Endothelial cell of umbilical vein (primary cell): ENCODE results near the gene TRMT1. TPM values are rescaled to one million over a fixed set of nuclear protein-coding genes. Genes with fewer than 3 reads are reported as not detected.

Source experiments
- BruUV-seq: library from RNA; stranded (reverse); fragments of 400-500 nt; replicated peaks from 2 replicates; lab custom pipeline; 2021; lab: Mats Ljungman, UMichigan
- CTCF ChIA-PET: fragments of 300-600, 350-600 bp; sonication (Branson Sonifier 250); formaldehyde crosslinking; loops from one replicate; lab custom pipeline; 2021; ENCODE audit warnings: antibody characterized with exemption, inconsistent platforms; lab: Charles Lee
- POLR2A ChIA-PET: fragments of 300-600, 350-600 bp; sonication (Branson Sonifier 250); formaldehyde crosslinking; loops from one replicate; lab custom pipeline; 2021; ENCODE audit warnings: antibody characterized with exemption, inconsistent platforms; lab: Charles Lee
- DNase-seq: peaks from one replicate; pipeline ENCODE4 v3.0.0-alpha.2; 2011; ENCODE audit warnings: low read depth, low spot score
- FAIRE-seq: peaks from 2 replicates; lab custom pipeline; 2011; peaks lifted over from hg19 to GRCh38; lab: Jason Lieb, UNC
- H2AFZ ChIP-seq: 2 replicates; pipeline ENCODE4 v1.6.0; 2012; ENCODE audit warnings: low read depth, low read length, control low read depth, inconsistent platforms
- H3K27ac ChIP-seq: 2 replicates; pipeline ENCODE4 v1.5.1; 2011; ENCODE audit warnings: low read depth, mild to moderate bottlenecking, control low read depth, low read length, moderate library complexity; ENCODE audit not compliant: insufficient read depth
- H3K27me3 ChIP-seq, 2 experiments: 2 replicates each; pipeline versions ENCODE4 v1.6.0 to v1.6.1; 2011; ENCODE audit warnings: low read length in 2 of 2, mixed read lengths in 1 of 2; ENCODE audit not compliant: control insufficient read depth in 2 of 2, insufficient read depth in 2 of 2
- H3K36me3 ChIP-seq, 2 experiments: 2 replicates in 1 of 2; 3 replicates in 1 of 2; pipeline ENCODE4 v1.5.1; 2011; ENCODE audit warnings: low read length in 2 of 2, mild to moderate bottlenecking in 1 of 2, moderate library complexity in 1 of 2; ENCODE audit not compliant: control insufficient read depth in 2 of 2, insufficient read depth in 2 of 2; ENCODE audit errors: extremely low read depth in 1 of 2
- H3K4me1 ChIP-seq: 3 replicates; pipeline ENCODE4 v1.5.1; 2011; ENCODE audit warnings: mild to moderate bottlenecking, low read length; ENCODE audit not compliant: control insufficient read depth, insufficient read depth; ENCODE audit errors: extremely low read depth
- H3K4me2 ChIP-seq: 2 replicates; pipeline ENCODE4 v1.6.1; 2011; ENCODE audit warnings: low read length, control low read depth, mixed read lengths; ENCODE audit not compliant: insufficient read depth
- H3K4me3 ChIP-seq, 3 experiments: fragments of 200-600 bp in 1 of 3; sonication (generic), shearing (Covaris generic) in 1 of 3; replicated peaks in 1 of 3; 2 replicates each; pipeline ENCODE4 v1.5.1; 2011 to 2016; ENCODE audit warnings: control low read depth in 3 of 3, low read length in 3 of 3, mild to moderate bottlenecking in 2 of 3, inconsistent platforms in 1 of 3, low read depth in 1 of 3, moderate library complexity in 1 of 3; ENCODE audit not compliant: insufficient read depth in 1 of 3
- H3K79me2 ChIP-seq: 2 replicates; pipeline ENCODE4 v1.6.0; 2012; ENCODE audit warnings: low read length, inconsistent platforms; ENCODE audit not compliant: control insufficient read depth, insufficient read depth
- H3K9ac ChIP-seq: replicated peaks from 2 replicates; pipeline ENCODE3; 2011; ENCODE audit warnings: low read length, control low read depth; ENCODE audit not compliant: insufficient read depth; ENCODE audit errors: extremely low read depth
- H3K9me1 ChIP-seq: replicated peaks from 3 replicates; pipeline ENCODE4 v1.6.0; 2011; ENCODE audit warnings: mild to moderate bottlenecking, low read length; ENCODE audit not compliant: control insufficient read depth, insufficient read depth; ENCODE audit errors: extremely low read depth
- H3K9me3 ChIP-seq: replicated peaks from 2 replicates; pipeline ENCODE4 v1.5.1; 2012; ENCODE audit warnings: low read length, inconsistent platforms; ENCODE audit not compliant: control insufficient read depth, insufficient read depth
- H4K20me1 ChIP-seq: replicated peaks from 2 replicates; pipeline ENCODE3; 2011; ENCODE audit warnings: mild to moderate bottlenecking, low read length; ENCODE audit not compliant: control insufficient read depth, insufficient read depth; ENCODE audit errors: extremely low read depth
- EZH2 ChIP-seq: IDR thresholded peaks from 2 replicates; pipeline ENCODE4 v1.6.1; 2012; ENCODE audit warnings: borderline replicate concordance, low read depth, mild to moderate bottlenecking, moderate library complexity, low read length, inconsistent platforms; ENCODE audit not compliant: severe bottlenecking
- FOS ChIP-seq: IDR thresholded peaks from 2 replicates; pipeline ENCODE4 v1.6.1; 2011; ENCODE audit warnings: mild to moderate bottlenecking, low read length, moderate library complexity, borderline replicate concordance; ENCODE audit not compliant: insufficient read depth
- GATA2 ChIP-seq: IDR thresholded peaks from 2 replicates; pipeline ENCODE4 v1.7.0; 2011; ENCODE audit warnings: low read depth, mild to moderate bottlenecking, moderate library complexity, mixed read lengths, low read length; ENCODE audit not compliant: insufficient read length, insufficient read depth
- JUN ChIP-seq: IDR thresholded peaks from 2 replicates; pipeline ENCODE4 v1.6.1; 2011; ENCODE audit warnings: borderline replicate concordance, low read depth; ENCODE audit not compliant: insufficient read length, insufficient read depth
- POLR2A ChIP-seq: IDR thresholded peaks from 2 replicates; pipeline ENCODE4 v1.6.1; 2012; ENCODE audit warnings: low read depth, mild to moderate bottlenecking, control low read depth, low read length
- dilution Hi-C: fragments of 300-500 bp; cut with MboI; formaldehyde crosslinking; loops from one replicate; pipeline ENCODE4 v1.15.0; 2019; ENCODE audit warnings: low sequenced_read_pairs; ENCODE audit not compliant: extremely low pct_ligation_motif_present
- intact Hi-C: fragments of 100-400 bp; cut with micrococcal nuclease; formaldehyde crosslinking; loops from one replicate; pipeline ENCODE4 v1.10.0; 2022
- polyA plus RNA-seq, 4 experiments: library from polyadenylated mRNA; depleted of rRNA in 3 of 4; stranded (reverse) in 3 of 4; unstranded in 1 of 4; fragments of >200 nt; gene quantifications; 2 replicates each; pipeline versions ENCODE4 v1.2.1 to v1.2.3, GENCODE V29; 2011 to 2012; ENCODE audit warnings: missing spikeins in 1 of 4
- total RNA-seq: library from RNA; stranded (reverse); gene quantifications from 2 replicates; pipeline ENCODE4 v1.2.3, GENCODE V29; 2021
- TF ChIP-seq, protein P1 (sequence below), 2 donors: IDR thresholded peaks; 1 replicate in 1 of 2; 2 replicates in 1 of 2; pipeline ENCODE4 v1.5.1; 2011; ENCODE audit warnings: low read length in 2 of 2, mild to moderate bottlenecking in 2 of 2, moderate library complexity in 2 of 2, control low read depth in 1 of 2, inconsistent platforms in 1 of 2, low read depth in 1 of 2; ENCODE audit not compliant: insufficient read depth in 1 of 2; ENCODE audit errors: extremely low read depth in 1 of 2
- TF ChIP-seq, protein P2 (sequence below): IDR thresholded peaks from 2 replicates; pipeline ENCODE4 v1.6.1; 2011; ENCODE audit not compliant: insufficient read depth, insufficient read length

Gene TRMT1
- total and polyA plus RNA-seq, 2 donors (not counting 3 experiments of a cell fraction or from before 2014, with no cell fraction given) = 46.3 to 53.0 TPM

DNA sequence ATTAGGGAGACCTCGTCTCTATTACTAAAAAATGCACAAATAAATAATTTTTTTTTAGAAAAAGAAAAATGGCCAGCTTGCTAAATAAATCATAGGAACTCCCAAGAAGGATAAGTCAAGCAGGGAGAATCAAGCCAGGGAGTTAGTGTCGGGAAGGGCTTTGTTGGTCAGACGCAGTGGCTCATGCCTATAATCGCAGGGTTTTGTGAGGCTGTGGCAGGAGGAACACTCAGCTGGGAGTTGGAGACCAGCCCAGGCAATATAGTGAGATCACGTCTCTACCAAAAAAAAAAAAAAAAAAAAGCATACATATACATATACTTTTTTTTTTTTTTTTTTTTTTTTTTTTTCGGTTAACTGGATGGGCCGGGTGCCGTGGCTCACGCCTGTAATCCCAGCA lies 10.5 kb upstream of the TRMT1 start:
- TF ChIP-seq, protein P1, sequence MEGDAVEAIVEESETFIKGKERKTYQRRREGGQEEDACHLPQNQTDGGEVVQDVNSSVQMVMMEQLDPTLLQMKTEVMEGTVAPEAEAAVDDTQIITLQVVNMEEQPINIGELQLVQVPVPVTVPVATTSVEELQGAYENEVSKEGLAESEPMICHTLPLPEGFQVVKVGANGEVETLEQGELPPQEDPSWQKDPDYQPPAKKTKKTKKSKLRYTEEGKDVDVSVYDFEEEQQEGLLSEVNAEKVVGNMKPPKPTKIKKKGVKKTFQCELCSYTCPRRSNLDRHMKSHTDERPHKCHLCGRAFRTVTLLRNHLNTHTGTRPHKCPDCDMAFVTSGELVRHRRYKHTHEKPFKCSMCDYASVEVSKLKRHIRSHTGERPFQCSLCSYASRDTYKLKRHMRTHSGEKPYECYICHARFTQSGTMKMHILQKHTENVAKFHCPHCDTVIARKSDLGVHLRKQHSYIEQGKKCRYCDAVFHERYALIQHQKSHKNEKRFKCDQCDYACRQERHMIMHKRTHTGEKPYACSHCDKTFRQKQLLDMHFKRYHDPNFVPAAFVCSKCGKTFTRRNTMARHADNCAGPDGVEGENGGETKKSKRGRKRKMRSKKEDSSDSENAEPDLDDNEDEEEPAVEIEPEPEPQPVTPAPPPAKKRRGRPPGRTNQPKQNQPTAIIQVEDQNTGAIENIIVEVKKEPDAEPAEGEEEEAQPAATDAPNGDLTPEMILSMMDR (IDR thresholded peaks at IDR 0.05; ENCODE audit: extremely low read depth in 1 of 2, insufficient read depth in 1 of 2, low read depth in 1 of 2, low read length in 2 of 2) = no peak
- TF ChIP-seq POLR2A = no peak
- TF ChIP-seq FOS = no peak
- no peak for TF ChIP-seq JUN
- TF ChIP-seq EZH2 = no peak
- TF ChIP-seq, protein P2, sequence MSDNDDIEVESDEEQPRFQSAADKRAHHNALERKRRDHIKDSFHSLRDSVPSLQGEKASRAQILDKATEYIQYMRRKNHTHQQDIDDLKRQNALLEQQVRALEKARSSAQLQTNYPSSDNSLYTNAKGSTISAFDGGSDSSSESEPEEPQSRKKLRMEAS = no peak
- TF ChIP-seq GATA2 = no peak
- Histone ChIP-seq H4K20me1 (no peaks in the 10 kb centered on the region), H3K79me2 (peaks cover 84% of the 10 kb centered on the region), H2AFZ (no peak overlapping the region), H3K4me1 (no peaks in the 10 kb centered on the region), H3K9me1 (no peaks in the 10 kb centered on the region), H3K36me3 (peaks cover 0 to 6% of the 10 kb centered on the region in 2 experiments), H3K4me3 (no peak overlapping the region), H3K27ac (no peak overlapping the region), H3K4me2 (no peak overlapping the region), H3K27me3 (no peaks in the 10 kb centered on the region), H3K9me3 (no peaks in the 10 kb centered on the region), H3K9ac (no peak overlapping the region)
- intact Hi-C loops = no loop called here
- DNase-seq (no peak), FAIRE-seq (no peak)
- dilution Hi-C loops = no loop called here
- POLR2A ChIA-PET = no interaction called here
- CTCF ChIA-PET = interaction anchor here (0.6 to 1.5 kb wide), 3 partner anchors 26 to 149 kb away, joined by 3 to 8 read pairs (median 6); no protein-coding TSS in a partner anchor
- no TSS peak for BruUV-seq
